GM13977 (cell line): Measurements from ENCODE around the gene SPECC1.

Experiments used
- DNase-seq: peaks from one replicate; pipeline ENCODE4 v3.0.0; 2012; ENCODE audit warnings: low spot score
- in situ Hi-C: fragments of 300-500 bp; cut with MboI; formaldehyde crosslinking; loops from one replicate; pipeline ENCODE4 v1.12.0; 2022; ENCODE audit warnings: low sequenced_read_pairs, low pct_unique_long_range_greater_than_20kb, mixed read lengths, inconsistent platforms; ENCODE audit not compliant: unreplicated experiment
- TF ChIP-seq, protein P1 (sequence below): IDR thresholded peaks from 2 replicates; pipeline ENCODE4 v1.5.1; 2012; ENCODE audit warnings: mild to moderate bottlenecking, control low read depth; ENCODE audit not compliant: insufficient read depth; ENCODE audit errors: extremely low read depth, missing control alignments

Gene SPECC1

DNA sequence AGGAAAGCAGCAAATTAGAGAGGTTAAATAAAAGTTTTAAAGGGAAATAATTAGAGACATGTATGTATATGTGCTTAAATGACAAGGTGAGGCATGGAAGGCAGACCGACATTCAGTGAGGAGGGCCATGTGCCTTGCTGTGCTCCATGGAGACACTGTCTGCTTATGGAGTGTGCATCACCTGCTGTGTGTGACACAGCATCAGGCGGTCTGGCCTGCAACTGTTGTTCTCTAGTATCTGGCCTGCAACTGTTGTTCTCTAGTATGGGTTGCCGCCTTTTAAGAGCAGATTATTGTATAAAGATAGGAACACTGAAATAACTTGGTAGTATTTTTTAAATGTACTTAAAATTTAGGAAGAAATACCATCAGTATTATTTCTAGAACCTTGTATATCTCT lies 233.1 kb downstream of the SPECC1 start:
- TF ChIP-seq, protein P1, sequence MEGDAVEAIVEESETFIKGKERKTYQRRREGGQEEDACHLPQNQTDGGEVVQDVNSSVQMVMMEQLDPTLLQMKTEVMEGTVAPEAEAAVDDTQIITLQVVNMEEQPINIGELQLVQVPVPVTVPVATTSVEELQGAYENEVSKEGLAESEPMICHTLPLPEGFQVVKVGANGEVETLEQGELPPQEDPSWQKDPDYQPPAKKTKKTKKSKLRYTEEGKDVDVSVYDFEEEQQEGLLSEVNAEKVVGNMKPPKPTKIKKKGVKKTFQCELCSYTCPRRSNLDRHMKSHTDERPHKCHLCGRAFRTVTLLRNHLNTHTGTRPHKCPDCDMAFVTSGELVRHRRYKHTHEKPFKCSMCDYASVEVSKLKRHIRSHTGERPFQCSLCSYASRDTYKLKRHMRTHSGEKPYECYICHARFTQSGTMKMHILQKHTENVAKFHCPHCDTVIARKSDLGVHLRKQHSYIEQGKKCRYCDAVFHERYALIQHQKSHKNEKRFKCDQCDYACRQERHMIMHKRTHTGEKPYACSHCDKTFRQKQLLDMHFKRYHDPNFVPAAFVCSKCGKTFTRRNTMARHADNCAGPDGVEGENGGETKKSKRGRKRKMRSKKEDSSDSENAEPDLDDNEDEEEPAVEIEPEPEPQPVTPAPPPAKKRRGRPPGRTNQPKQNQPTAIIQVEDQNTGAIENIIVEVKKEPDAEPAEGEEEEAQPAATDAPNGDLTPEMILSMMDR: no peak
- DNase-seq: no peak
- in situ Hi-C loops: no loop called here

DNA sequence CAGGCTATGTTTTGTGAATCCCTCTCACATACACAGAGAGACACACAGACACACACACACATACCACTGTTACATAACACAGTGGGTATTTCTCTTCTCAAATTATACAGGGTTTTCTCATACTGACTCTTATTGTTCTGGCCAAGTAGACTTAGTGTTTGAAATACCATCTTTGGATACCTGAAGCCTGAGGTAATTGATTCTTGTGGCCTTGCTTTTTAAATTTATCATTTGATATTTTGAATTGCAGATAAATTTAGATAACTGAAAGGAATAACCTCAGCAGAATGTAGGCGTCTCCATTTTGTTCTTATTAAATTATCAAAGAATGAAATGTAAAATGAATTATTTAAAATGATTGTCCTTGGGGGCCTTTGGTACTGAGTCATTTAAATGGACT lies 234.4 kb downstream of the SPECC1 start:
- in situ Hi-C loops: no loop called here
- no peak for DNase-seq
- TF ChIP-seq, protein P1: no peak

DNA sequence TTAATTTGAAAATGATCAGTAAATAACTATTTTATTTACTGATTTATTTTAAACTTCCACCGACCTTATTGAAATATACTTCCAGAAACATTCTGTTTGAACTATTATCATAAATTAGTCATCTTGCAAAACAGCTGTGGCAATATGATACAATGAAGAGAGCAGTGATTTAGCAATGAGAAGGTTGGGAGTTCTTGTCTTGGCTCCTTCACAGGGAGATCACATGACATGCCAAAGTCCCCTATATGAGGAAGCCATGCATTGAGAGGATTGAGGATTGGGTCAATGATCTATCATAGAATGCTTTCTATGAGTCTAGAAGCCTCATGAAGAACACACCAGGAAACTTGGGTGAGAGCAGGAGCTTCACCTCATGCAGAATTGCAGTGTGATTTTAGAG lies 235.5 kb downstream of the SPECC1 start:
- DNase-seq: no peak
- in situ Hi-C loops: no loop called here
- TF ChIP-seq, protein P1: no peak

DNA sequence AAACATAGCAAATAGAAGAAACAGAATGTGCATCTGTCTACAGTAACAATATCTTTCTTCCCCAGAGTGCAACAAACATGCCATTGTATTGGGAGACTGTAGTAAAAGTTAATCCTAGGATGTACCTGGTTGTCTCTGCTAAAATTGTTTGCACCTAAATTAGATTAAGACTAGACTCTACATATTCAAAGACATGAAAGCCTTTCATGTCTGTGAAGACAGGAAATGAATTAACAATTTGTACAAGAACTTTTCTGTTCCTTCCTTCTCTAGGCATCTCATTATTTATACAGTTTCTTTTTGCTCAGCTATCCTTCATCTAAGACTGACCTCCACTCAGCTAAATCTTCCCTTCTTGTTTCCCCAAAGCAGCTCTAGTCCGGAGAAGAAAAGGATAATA lies 237.5 kb downstream of the SPECC1 start:
- in situ Hi-C loops: no loop called here
- TF ChIP-seq, protein P1: no peak
- no peak for DNase-seq

DNA sequence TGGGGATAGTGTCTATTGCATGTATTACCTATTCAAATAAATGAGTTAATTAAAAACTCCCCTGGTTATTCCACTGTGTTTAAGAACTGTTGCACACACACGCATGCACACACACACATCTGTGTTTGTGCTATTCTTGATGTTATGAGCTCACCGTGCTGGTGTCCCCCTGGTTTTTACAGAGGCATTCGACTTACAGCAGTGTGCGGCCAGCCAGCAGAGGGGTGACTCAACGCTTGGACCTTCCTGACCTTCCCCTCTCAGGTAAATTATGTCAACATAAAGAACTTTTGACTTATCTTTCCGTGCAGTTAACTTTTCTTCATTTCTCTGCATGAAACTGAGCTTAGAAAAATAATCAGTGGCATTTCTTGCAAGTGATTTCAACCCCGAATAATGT lies 244.2 kb downstream of the SPECC1 start:
- no peak for DNase-seq
- in situ Hi-C loops: no loop called here
- TF ChIP-seq, protein P1: no peak

DNA sequence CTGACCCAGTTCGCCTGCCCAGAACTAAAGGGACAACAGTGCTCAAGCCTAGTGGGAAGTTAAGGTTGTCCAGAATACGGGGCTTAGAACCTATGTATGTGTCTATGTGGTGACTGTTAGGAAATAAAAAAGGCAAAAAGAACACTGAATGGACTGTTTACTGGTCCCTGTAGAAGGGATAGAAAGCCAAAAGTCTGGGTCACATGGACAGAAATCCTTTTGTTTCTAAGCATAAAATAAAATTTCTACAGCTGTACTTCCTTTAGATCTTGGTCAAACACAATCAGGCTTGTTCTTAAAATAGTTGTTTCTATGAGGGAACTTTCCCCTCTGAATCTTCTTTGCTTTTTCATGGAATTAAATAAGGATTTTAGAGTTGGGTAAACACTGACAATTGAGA lies 245.4 kb downstream of the SPECC1 start:
- TF ChIP-seq, protein P1: no peak
- in situ Hi-C loops: no loop called here
- no peak for DNase-seq

DNA sequence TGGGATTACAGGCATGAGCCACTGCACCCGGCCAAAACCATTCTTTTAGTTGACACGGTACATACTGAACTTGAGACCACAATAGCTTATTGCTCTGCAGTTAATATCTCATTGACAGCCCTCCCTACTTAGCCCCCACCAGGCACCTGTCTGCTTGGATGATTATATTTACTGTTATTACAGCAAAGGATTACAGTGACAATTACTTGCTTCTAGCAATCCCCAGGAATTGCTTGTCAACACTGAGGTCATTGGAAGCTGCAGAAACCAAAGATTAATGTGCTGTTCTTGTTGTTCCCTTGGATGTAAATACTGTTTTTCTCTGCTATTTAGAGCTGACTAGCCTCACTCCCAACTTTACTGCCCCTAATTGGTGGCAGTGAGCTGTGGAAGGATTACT lies 247.0 kb downstream of the SPECC1 start:
- TF ChIP-seq, protein P1: no peak
- in situ Hi-C loops: no loop called here
- no peak for DNase-seq
